Measurements from ENCODE around the gene ANKUB1.

ANKUB1 gene

GRCh38 chr3:149808209-149808829 lies 16.0 kb upstream of the ANKUB1 start:
- DNase-seq, result peak; percentile 65

DNA sequence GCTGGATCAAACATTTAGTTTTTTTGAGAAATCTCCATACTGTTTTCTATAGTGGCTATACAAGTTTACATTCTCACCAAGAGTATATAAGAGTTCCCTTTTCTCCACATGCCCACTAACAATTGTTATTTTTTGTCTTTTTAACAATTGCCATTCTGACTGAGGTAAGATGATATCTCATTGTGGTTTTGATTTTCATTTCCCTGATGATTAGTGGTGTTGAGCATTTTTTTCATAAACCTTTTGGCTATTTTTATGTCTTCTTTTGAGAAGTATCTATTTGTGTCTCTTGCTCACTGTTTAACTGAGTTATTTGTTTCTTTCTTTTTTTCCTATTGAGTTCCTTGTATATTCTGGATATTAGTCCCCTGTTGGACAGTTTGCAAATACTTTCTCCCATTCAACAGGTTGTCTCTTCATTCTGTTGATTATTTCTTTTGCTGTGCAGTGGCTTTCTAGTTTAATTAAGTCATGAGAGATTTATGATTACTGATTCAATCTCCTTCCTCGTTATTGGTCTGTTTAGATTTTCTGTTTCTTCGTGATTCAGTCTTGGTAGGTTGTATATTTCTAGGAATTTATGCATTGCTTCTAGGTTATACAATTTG lies 13.9 kb upstream of the ANKUB1 start:
- no peak for DNase-seq

DNA sequence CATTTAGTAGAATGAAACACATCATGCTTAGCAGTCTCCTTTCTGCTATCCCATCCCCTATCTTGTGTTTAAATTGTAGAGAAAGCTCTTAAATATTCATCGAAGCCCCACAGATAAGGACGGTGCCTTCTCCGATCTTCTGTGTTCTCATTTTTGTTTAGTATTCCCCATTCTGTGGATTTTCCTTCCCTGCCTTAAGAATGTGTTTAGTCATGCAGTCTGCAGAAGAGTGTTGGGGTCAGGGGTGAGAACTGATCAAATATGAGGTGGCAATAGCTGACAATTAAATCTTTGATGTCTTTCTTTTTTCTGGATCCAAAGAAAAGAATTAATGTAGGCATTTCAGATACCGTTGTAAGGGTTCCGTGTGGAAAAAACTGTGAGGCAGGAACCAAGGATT lies 9.3 kb upstream of the ANKUB1 start:
- no peak for DNase-seq

DNA sequence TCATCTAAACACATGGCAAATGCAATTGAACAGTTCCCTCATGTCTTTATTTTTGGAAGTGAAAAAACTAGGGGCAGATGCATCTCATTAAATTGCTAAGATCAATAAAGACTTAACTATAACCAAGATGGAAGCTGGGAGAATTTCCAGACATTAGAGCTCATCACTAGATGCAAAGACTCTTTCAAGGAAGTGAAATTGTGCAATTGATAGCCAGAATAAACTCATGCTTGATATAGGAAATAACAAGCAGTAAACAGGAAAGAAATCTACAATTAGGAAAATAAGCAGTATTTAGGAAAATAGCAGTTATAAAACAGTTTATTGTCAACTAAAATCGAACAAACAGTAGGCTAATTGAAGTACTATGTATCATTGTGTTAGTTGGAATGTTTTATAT lies 8.8 kb upstream of the ANKUB1 start:
- no peak for DNase-seq

- no peak for DNase-seq
Measured at GRCh38 chr3:149800693-149801092, 8.3 kb upstream of the ANKUB1 start.

- DNase-seq, result no peak
Measured at GRCh38 chr3:149796026-149796425, 3.7 kb upstream of the ANKUB1 start.

DNA sequence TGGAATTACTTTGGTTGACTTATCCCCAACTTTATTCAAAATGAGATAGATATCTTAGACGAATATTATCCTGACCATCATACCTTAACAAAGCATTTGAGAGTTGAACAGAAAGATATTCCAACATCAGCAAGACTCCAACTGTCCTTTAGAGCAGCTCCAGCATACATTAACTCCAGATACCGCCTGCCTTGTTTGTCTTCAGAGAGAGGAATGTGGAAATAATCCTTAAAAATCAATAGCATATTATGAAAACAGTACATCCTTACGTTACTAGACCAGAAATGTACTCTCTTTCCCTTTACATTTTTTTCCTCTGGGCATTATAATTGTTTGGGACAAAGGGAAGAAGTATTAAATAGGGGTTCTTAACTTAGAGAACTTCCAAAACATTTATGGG lies 1.7 kb downstream of the ANKUB1 start:
- DNase-seq, result no peak

DNA sequence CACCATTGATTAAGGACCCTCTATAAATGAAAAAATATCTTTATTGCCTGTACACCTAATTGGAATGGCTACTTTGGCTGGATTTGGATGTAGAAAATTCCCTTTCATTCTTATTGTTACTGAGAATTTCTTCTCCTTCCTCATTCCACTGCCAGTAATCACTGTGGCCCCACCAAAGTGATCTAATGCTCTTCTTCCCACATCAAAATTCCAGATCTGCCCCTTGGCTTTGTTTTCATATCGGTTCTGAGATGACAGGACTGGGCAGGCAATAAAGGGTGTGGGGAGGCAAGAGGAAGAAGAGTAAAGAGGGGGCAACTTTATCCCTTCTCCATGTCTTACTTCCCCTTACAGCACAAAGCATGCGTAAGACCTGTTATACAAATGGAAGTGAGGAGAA lies 2.1 kb downstream of the ANKUB1 start:
- no peak for DNase-seq

DNA sequence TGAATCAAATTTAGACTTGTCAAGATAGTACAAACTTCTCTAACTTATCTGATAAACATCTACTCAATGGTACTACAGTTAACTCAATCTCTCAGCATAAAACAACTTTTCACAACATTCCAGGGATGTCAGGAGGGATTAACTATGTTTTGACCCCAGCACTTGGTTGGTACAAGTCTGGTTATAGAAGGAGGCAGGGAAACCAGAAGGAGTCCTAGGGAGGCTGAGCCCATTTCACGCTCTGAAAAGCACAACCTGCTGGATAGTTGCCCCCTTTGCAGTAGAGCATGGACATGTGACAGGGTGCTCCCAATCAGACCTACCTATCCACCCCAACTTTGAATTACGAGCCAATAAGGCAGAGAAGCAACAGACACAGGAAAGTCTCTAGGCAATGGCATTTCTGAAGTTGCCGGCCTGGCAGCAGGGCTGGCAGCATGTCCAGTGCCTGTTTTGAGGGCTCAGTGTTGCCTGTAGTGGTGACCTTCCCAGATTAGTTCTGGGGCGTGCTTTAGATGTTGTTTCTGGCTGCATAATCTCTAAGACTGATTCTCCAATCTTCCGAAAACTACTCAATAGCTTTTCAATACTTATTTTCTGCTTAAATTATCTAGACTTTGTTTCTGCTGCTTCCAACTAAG lies 8.2 kb downstream of the ANKUB1 start:
- DNase-seq, result no peak

- no peak for DNase-seq
Measured at GRCh38 chr3:149783576-149783975, 8.8 kb downstream of the ANKUB1 start.

GRCh38 chr3:149781741-149782140 lies 10.6 kb downstream of the ANKUB1 start:
- no peak for DNase-seq

DNA sequence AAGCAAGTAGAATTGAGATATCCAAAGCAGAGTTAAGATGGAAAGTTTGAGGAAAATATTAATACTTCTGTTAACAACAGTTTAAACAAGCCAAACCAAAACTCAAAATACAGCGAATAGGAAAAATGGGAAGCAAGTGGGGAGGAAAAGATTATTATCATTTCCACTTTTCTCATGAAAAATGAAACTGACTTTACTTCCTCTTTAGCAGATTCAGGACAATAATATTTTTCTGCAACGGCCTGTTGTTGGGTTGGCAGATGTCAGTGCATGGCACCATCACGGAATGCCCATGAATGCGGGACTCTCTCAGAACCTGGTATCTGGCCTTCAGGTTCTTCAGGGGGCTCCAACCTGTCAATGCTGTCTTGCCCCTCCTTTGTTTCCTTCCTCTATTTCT lies 11.1 kb downstream of the ANKUB1 start:
- no peak for DNase-seq

DNA sequence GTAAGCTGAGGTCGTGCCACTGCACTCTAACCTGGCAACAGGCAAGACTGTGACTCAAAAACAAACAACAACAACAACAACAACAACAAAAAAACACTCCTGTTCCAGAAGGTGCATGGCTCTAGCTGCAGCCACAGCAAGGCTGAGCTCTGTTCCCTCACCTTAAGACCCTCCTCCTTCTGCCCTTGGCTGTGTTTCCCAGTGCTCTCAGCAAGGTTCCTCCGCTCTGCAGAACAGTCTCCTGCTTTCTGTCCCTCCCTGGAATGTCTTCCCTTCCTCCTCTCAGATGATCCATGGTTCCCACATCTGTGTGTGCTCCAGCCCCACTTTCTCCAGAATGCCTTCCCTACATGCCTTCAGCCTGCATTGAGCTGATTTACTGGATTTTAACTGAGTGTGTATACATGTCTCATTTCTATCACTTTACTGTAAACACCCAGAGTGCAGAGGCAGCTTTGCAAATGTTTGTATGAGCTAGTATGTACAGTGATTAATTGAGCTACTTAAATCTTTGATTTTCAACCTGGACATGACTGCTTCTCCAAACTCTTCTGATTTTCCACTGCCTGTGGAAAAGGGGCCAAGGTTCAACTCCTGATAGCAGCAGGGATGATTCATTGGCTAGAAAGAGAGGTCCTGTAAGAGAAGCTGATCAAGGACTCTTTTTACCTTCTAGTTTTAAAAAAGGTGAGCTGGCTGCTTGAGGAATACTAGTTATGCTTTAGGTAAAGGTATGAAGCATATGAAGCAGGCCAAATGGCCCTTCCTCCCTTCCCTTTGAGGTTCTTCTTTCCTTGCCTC lies 14.7 kb downstream of the ANKUB1 start:
- no peak for DNase-seq

DNA sequence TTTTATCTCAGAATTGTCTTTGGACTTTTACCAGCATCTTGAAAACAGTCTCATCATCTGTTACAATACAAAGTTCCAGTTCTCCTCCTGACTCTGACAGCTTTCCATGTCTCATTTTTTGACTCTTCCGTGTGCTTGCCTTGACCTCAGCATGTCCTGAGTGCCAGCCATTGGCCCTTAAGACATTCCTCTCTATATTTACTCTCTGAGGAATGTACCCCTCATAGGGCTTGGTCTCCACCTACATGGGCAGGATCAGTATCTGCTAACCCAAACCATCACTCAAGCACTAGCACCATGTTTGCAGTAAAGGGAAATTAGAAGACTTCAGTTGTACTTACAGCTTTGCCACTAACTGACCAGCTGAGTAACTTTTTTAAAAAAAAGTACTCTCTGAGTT lies 16.2 kb downstream of the ANKUB1 start:
- DNase-seq, result no peak

DNA sequence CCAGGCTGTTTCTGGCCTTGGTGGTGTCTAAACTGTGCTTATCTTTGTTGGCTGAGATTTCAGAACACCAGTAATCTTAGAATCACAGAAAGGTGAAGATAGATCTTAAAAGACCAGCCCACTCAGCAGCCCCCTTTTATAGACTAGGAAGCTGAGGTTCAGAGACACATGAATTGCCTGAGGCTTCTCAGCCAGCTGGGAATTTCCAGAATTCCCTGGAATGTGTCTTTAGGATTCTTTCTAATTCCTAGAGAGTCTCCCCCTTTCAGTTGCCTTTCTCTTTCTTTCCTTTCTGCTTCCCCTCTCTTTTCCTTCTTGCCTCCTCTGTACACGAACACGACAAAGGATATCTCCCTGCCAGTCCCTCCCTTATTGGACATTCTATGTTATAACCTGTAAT lies 19.5 kb downstream of the ANKUB1 start:
- no peak for DNase-seq

DNA sequence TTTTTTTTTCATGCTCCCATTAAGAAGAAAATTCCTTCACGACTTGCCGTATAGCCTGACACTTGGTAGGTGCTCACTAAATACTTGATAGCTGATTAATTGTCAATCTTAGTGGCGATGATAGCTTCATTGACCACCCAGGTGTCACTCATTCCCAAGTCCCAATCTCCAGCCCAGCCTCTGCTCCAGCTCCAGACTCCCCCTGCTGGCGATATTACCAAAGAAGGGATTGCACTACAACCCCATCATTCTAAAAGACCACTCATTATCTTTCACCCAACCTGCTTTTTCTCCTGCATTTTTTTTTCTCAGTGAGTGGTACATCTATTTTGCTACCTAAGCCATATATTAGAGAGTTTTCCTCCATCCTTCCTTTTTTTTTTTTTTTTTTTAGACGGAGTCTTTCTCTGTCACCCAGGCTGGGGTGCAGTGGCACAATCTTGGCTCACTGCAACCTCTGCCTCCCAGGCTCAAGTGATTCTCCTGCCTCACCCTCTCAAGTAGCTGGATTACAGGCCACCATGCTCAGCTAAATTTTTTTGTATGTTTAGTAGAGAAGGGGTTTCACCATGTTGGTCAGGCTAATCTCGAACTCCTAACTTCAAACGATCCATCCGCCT lies 20.6 kb downstream of the ANKUB1 start:
- DNase-seq, result peak; percentile 11

GRCh38 chr3:149770246-149770645 lies 22.1 kb downstream of the ANKUB1 start:
- no peak for DNase-seq

GRCh38 chr3:149768704-149769103 lies 23.6 kb downstream of the ANKUB1 start:
- no peak for DNase-seq

GRCh38 chr3:149767720-149768119 lies 24.6 kb downstream of the ANKUB1 start:
- DNase-seq, result no peak

DNA sequence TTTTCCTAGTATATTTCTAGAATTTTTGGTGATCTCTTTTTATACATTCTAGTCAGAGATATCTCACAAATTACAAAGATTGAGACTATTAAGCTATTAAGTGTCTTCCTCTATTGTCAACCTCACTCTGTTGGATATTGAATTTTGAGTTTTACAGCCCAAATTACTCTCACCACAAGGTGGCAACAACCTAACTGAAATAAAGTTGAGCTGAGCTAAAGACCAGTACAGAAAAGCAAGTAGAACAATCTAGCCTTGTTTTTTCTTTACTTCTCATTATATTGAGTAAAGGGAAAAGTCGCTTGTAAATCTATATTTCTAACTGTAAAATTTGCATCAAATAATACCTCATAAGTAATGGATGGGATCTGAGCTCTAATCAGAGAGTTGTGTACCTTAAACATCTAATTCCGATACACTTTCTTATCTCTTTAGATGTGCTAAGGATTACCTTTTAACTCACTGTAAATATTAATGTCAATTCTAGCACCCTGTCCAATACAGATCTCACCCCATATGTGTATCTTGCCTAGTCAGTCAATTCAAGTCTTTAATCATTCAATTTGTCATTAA lies 26.5 kb downstream of the ANKUB1 start:
- DNase-seq, result no peak

GRCh38 chr3:149764302-149764701 lies 28.1 kb downstream of the ANKUB1 start:
- no peak for DNase-seq

DNA sequence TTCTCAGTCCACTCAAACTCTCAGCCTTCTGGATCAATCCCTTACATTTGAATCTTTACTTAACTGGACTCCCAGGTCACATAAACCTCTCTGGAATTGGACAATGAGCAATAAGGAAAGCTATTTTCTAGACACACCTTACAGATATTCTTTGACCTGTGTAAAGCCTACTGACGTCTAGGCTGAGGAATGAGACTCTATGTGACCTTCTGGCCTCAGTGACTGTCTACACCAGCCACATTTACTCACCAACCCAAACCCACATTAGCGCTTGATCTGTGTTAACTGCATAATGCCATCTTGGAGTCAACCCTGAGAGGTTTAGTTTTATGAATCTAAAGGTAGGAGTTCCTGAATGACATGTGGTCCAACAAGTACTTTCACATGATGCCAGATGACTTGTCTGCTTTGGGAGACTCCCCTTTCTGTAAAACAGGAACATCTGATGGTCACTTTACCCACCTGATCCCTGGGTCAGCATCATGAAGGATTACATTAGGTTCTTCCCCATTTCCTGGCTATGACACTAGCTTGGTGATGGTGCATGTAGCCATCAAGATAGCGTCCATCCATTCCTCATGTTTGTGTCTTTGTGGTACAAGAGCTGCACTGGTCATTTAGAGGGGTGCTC lies 28.7 kb downstream of the ANKUB1 start:
- no peak for DNase-seq

GRCh38 chr3:149753717-149754116 lies 38.6 kb downstream of the ANKUB1 start:
- DNase-seq, result no peak
